HuH-7 (cell line): ENCODE data around the gene CRTC3.
"Not testable (repeated sequence)": the region's sequence is repeated elsewhere in the genome, so short reads cannot be mapped to it uniquely, and the experiment has no call there.

Source experiments
- DNase-seq: peaks from one replicate; pipeline ENCODE4 v3.0.0; 2011; ENCODE audit warnings: low spot score

Gene CRTC3

GRCh38 chr15:90523373-90523772, 6.3 kb upstream of the CRTC3 start:
- DNase-seq: no peak

- DNase-seq: not testable (repeated sequence)
Observed at GRCh38 chr15:90524018-90524803, 5.5 kb upstream of the CRTC3 start.

- no peak for DNase-seq
Observed at GRCh38 chr15:90529011-90529370, 732 bp upstream of the CRTC3 start.

GRCh38 chr15:90530250-90531051, 728 bp downstream of the CRTC3 start:
- peak; percentile 74 for DNase-seq

DNA sequence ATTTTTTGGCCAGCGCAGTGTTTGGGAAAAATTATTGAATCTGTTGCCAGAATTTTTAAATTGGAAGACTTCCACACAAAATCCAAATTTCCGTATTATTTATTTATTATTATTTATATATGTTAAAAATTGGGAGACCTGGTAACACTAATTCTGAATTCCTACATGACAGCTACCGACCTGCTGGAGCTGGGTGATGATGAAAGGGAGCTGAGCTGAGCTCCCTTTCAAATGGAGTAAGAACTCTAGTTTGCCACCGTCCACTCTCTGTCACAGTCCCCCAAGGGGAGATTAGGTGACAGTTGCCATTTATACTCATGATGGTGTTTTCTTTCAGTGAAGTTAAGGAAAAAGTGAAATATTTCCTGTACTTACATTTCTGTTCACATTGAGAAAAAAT, 1.4 kb downstream of the CRTC3 start:
- DNase-seq: peak; percentile 44

- DNase-seq: no peak
Observed at GRCh38 chr15:90535254-90535653, 5.5 kb downstream of the CRTC3 start.

GRCh38 chr15:90539789-90540188, 10.1 kb downstream of the CRTC3 start:
- no peak for DNase-seq

- DNase-seq: no peak
Observed at GRCh38 chr15:90540768-90541167, 11.0 kb downstream of the CRTC3 start.

DNA sequence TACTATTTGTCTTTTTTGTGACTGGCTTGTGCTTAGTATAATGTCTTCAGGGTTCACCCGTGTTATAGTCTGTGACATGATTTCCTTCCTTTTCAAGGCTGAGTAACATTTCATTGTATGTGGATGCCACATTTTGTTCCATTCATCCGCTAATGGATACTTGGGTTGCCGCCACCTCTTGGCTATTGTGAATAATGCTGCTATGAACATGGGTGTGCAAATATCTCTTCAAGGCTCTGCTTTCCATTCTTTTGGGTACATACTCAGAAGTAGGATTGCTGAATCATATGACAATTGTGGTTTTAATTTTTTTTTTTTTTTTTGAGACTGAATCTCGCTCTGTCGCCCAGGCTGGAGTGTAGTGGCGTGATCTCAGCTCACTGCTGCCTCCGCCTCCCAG, 15.4 kb downstream of the CRTC3 start:
- DNase-seq: no peak

DNA sequence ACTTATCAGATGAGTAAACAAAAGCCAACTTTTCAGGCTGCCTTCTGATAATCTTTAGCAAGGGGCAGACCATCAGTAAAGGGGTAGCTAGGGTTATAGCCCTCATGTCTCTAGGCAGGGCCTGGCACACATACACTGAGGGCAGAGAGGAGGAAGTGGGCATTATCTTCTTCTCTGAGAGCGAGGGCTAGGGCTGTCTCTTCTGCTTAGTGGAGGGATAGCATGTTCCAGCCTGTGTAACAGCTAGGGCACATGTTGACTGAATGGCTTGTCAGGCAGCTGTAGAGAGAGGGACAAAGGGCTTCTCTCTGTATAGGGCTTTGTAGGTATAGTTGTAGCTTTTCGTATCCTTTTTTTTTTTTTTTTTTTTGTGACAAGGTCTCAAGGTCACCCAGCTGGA, 17.8 kb downstream of the CRTC3 start:
- DNase-seq: no peak

DNA sequence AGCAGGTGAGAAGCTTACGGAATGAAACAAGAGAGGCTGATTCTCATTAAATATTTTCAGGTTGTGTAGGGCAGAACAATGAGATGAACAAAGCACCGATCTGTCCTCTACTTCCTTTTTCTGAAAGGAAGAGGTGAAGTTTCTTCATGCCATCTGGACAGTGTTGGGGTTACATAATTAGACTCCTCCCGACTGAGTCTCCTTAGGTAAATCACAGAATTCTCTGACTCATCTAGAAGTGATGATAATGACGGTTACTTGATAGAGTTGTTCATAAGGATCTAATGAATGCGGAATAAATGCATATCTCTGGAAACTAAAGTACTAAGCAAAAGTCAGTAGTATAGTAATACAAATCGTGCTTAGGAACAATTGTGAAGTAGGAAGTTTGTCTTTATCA, 21.2 kb downstream of the CRTC3 start:
- no peak for DNase-seq

- no peak for DNase-seq
Observed at GRCh38 chr15:90552162-90552928, 22.6 kb downstream of the CRTC3 start.

DNA sequence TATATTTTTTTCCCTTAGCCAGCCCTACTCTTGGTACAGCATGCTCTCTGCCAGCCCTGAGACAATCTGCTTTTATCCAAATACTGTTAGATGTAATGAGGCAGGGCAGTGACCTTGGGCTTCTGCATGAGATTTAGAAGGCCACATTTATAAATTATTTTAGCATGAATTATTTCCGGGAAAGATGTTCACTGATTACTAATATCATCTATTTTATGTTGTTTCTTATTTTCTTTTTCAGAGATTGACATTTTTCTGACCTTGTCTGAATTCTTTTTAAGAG, 23.1 kb downstream of the CRTC3 start:
- DNase-seq: no peak

GRCh38 chr15:90553248-90553745, 23.6 kb downstream of the CRTC3 start:
- DNase-seq: no peak

- DNase-seq: no peak
Observed at GRCh38 chr15:90557186-90558084, 27.7 kb downstream of the CRTC3 start.

GRCh38 chr15:90558171-90558573, 28.4 kb downstream of the CRTC3 start:
- peak; percentile 62 for DNase-seq

- no peak for DNase-seq
Observed at GRCh38 chr15:90559119-90559518, 29.4 kb downstream of the CRTC3 start.

DNA sequence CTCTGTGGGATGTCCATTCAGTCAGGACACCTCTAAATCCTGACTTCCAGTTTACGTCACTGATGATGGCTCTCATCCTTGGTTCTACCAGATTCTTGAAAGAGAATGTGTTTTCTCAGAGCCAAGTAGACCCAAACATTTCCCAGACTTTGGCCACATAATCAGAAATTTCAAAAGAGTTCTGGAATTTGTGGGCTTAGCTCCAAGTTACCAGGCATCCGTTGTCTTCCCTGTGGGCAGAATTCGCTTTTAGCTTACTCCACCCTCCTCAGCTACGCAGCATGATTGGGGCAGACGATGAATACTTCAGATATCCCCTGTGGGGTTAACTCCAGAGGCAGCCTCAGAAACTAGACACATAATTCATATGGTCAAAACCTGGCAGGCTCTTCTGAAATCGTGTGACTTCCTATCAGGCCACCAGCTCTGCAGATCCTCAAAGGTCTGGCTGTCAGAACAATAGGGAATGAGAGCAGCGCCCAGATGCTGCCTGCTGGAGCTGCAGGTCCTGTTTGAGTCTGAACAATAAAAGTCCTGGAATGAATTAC, 30.6 kb downstream of the CRTC3 start:
- DNase-seq: no peak

DNA sequence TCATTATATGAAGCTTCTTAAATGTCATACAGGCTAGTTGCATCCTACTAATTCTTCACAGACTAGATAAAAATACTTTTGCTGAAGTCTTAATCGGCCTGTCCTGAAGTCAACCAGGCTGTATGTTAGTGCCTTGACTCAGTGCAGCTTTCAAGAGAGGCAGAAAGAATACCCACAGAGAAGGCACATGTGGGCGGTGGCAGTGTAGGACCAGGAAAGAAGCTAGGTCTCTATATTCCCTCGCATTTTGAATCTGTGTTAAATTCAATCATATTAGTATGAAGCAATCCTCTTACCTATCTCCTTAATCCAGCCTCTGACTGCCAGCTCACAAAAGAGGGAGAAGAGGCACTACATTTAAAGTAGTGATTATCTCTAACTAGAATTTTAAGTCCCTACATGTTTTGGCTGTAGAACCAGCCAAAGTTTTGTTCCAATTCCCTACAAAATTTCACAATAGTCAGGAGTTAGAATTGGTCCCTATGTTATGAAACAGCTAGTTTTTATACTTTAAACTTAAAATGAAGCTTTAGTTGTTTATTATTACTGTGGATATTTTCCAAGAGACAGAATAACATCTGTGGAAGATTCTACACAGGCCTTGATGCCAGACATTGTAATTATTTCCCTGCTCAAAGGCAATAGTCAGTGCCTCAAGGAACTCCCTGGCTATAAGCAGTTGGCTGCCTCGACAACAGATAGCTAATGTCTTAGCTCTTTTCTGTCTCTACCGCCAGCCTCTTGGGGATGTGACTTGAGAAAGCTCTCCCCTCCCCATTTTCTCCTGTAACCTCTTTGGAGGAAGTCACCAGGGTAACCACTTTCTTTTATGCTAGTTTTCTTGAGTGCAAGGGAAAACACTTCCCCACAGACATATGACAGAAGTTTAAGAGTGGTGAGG, 31.9 kb downstream of the CRTC3 start:
- no peak for DNase-seq

- no peak for DNase-seq
Observed at GRCh38 chr15:90562669-90563068, 32.9 kb downstream of the CRTC3 start.
